ENCODE data around the gene NOX3.

NOX3 gene

GRCh38 chr6:155426408-155426945 is 29.2 kb downstream of the NOX3 start:
- H3K9ac ChIP-seq, result no peak overlapping the region

GRCh38 chr6:155424181-155424580 is 31.5 kb downstream of the NOX3 start:
- Histone ChIP-seq H3K79me2 (ENCODE audit: insufficient read depth, low read depth) (no peaks in the 10 kb centered on the region), H2AFZ (ENCODE audit: low read depth) (no peak overlapping the region), H3K9ac (no peak overlapping the region), H3K4me2 (no peak overlapping the region), H3K27me3 (ENCODE audit: insufficient read depth, low read depth) (no peaks in the 10 kb centered on the region), H3K4me3 (IDR thresholded peaks at IDR 0.05; ENCODE audit: insufficient read depth, low read depth, low read length) (no peak overlapping the region), H4K20me1 (ENCODE audit: insufficient read depth) (no peaks in the 10 kb centered on the region), H3K27ac (no peak overlapping the region), H3K36me3 (ENCODE audit: insufficient read depth) (no peaks in the 10 kb centered on the region), H3K4me1 (ENCODE audit: low read depth, poor library complexity, severe bottlenecking) (peaks cover 1% of the 10 kb centered on the region)
- no peak for TF ChIP-seq CTCF (conservative IDR thresholded peaks at IDR 0.05; ENCODE audit: low read depth, low read length)

More at GRCh38 chr6:155426408-155426945, 29.2 kb downstream of the NOX3 start:
- Histone ChIP-seq H3K27me3 (ENCODE audit: insufficient read depth, low read depth) (no peaks in the 10 kb centered on the region), H3K27ac (no peak overlapping the region), H4K20me1 (ENCODE audit: insufficient read depth) (no peaks in the 10 kb centered on the region), H3K4me2 (no peak overlapping the region), H3K36me3 (ENCODE audit: insufficient read depth) (no peaks in the 10 kb centered on the region), H2AFZ (ENCODE audit: low read depth) (no peak overlapping the region), H3K4me1 (ENCODE audit: low read depth, poor library complexity, severe bottlenecking) (no peaks in the 10 kb centered on the region), H3K4me3 (IDR thresholded peaks at IDR 0.05; ENCODE audit: insufficient read depth, low read depth, low read length) (no peak overlapping the region), H3K79me2 (ENCODE audit: insufficient read depth, low read depth) (no peaks in the 10 kb centered on the region)
- no peak for TF ChIP-seq CTCF (conservative IDR thresholded peaks at IDR 0.05; ENCODE audit: low read depth, low read length)

- Histone ChIP-seq H3K4me2 (no peak overlapping the region), H3K4me3 (IDR thresholded peaks at IDR 0.05; ENCODE audit: insufficient read depth, low read depth, low read length) (no peak overlapping the region), H3K79me2 (ENCODE audit: insufficient read depth, low read depth) (no peaks in the 10 kb centered on the region), H3K4me1 (ENCODE audit: low read depth, poor library complexity, severe bottlenecking) (peaks cover 10% of the 10 kb centered on the region), H2AFZ (ENCODE audit: low read depth) (no peak overlapping the region), H3K27ac (no peak overlapping the region), H4K20me1 (ENCODE audit: insufficient read depth) (no peaks in the 10 kb centered on the region), H3K27me3 (ENCODE audit: insufficient read depth, low read depth) (no peaks in the 10 kb centered on the region), H3K36me3 (ENCODE audit: insufficient read depth) (no peaks in the 10 kb centered on the region), H3K9ac (no peak overlapping the region)
- TF ChIP-seq CTCF (conservative IDR thresholded peaks at IDR 0.05; ENCODE audit: low read depth, low read length), result no peak
Measured at GRCh38 chr6:155422635-155423034, 33.0 kb downstream of the NOX3 start.

GRCh38 chr6:155420492-155420891 is 35.1 kb downstream of the NOX3 start:
- H3K4me2 ChIP-seq, result no peak overlapping the region
- H3K79me2 ChIP-seq (ENCODE audit: insufficient read depth, low read depth), result no peaks in the 10 kb centered on the region
- no peaks in the 10 kb centered on the region for H4K20me1 ChIP-seq (ENCODE audit: insufficient read depth)
- TF ChIP-seq CTCF (conservative IDR thresholded peaks at IDR 0.05; ENCODE audit: low read depth, low read length), result no peak
- H3K4me3 ChIP-seq (IDR thresholded peaks at IDR 0.05; ENCODE audit: insufficient read depth, low read depth, low read length), result no peak overlapping the region
- no peaks in the 10 kb centered on the region for H3K36me3 ChIP-seq (ENCODE audit: insufficient read depth)
- no peak overlapping the region for H3K27ac ChIP-seq
- H3K9ac ChIP-seq, result no peak overlapping the region
- no peaks in the 10 kb centered on the region for H3K27me3 ChIP-seq (ENCODE audit: insufficient read depth, low read depth)
- H3K4me1 ChIP-seq (ENCODE audit: low read depth, poor library complexity, severe bottlenecking), result peaks cover 18% of the 10 kb centered on the region
- no peak overlapping the region for H2AFZ ChIP-seq (ENCODE audit: low read depth)
